ENCODE data around the gene LRTM2.
A peak's percentile ranks its signal among the peaks of the same experiment; 100 is the strongest.

The LRTM2 gene

GRCh38 chr12:1842183-1842904 is 22.0 kb downstream of the LRTM2 start:
- DNase-seq (ENCODE audit: low read depth) = no peak

- no peak for DNase-seq (ENCODE audit: low read depth)
Measured at GRCh38 chr12:1842905-1843640, 22.7 kb downstream of the LRTM2 start.

GRCh38 chr12:1843641-1844005 is 23.3 kb downstream of the LRTM2 start:
- no peak for DNase-seq (ENCODE audit: low read depth)

GRCh38 chr12:1844223-1844622 is 23.9 kb downstream of the LRTM2 start:
- DNase-seq (ENCODE audit: low read depth) = no peak

GRCh38 chr12:1844661-1845409 is 24.5 kb downstream of the LRTM2 start:
- no peak for DNase-seq (ENCODE audit: low read depth)

- DNase-seq (ENCODE audit: low read depth) = no peak
Measured at GRCh38 chr12:1845427-1845826, 25.1 kb downstream of the LRTM2 start.

GRCh38 chr12:1845886-1846285 is 25.5 kb downstream of the LRTM2 start:
- DNase-seq (ENCODE audit: low read depth) = no peak

GRCh38 chr12:1846421-1847405 is 26.3 kb downstream of the LRTM2 start:
- DNase-seq (ENCODE audit: low read depth) = no peak

- no peak for DNase-seq (ENCODE audit: low read depth)
Measured at GRCh38 chr12:1847411-1847810, 27.0 kb downstream of the LRTM2 start.

- DNase-seq (ENCODE audit: low read depth) = no peak
Measured at GRCh38 chr12:1848146-1848545, 27.8 kb downstream of the LRTM2 start.

- no peak for DNase-seq (ENCODE audit: low read depth)
Measured at GRCh38 chr12:1848745-1849144, 28.4 kb downstream of the LRTM2 start.

- DNase-seq (ENCODE audit: low read depth) = peak; percentile 68
Measured at GRCh38 chr12:1851151-1851701, 30.9 kb downstream of the LRTM2 start.

GRCh38 chr12:1852076-1852475 is 31.7 kb downstream of the LRTM2 start:
- no peak for DNase-seq (ENCODE audit: low read depth)

- no peak for DNase-seq (ENCODE audit: low read depth)
Measured at GRCh38 chr12:1853716-1854115, 33.4 kb downstream of the LRTM2 start.

GRCh38 chr12:1855241-1855640 is 34.9 kb downstream of the LRTM2 start:
- DNase-seq (ENCODE audit: low read depth) = no peak

- no peak for DNase-seq (ENCODE audit: low read depth)
Measured at GRCh38 chr12:1857086-1857485, 36.7 kb downstream of the LRTM2 start.

GRCh38 chr12:1857821-1858220 is 37.5 kb downstream of the LRTM2 start:
- no peak for DNase-seq (ENCODE audit: low read depth)

- no peak for DNase-seq (ENCODE audit: low read depth)
Measured at GRCh38 chr12:1858456-1858855, 38.1 kb downstream of the LRTM2 start.

GRCh38 chr12:1859643-1860042 is 39.3 kb downstream of the LRTM2 start:
- DNase-seq (ENCODE audit: low read depth) = no peak

GRCh38 chr12:1862973-1863372 is 42.6 kb downstream of the LRTM2 start:
- no peak for DNase-seq (ENCODE audit: low read depth)

- DNase-seq (ENCODE audit: low read depth) = no peak
Measured at GRCh38 chr12:1863823-1864222, 43.5 kb downstream of the LRTM2 start.

All from GM04503 (cell line).